ENCODE results near the gene CCNT2. TPM values are rescaled to one million over a fixed set of nuclear protein-coding genes. Genes with fewer than 3 reads are reported as not detected.
"Not testable (repeated sequence)": the region's sequence is repeated elsewhere in the genome, so short reads cannot be mapped to it uniquely, and the experiment has no call there.

CCNT2 gene
- total and polyA plus RNA-seq, 3 experiments from 2014 or later = 15.5 to 36.8 (median 35.1) TPM

DNA sequence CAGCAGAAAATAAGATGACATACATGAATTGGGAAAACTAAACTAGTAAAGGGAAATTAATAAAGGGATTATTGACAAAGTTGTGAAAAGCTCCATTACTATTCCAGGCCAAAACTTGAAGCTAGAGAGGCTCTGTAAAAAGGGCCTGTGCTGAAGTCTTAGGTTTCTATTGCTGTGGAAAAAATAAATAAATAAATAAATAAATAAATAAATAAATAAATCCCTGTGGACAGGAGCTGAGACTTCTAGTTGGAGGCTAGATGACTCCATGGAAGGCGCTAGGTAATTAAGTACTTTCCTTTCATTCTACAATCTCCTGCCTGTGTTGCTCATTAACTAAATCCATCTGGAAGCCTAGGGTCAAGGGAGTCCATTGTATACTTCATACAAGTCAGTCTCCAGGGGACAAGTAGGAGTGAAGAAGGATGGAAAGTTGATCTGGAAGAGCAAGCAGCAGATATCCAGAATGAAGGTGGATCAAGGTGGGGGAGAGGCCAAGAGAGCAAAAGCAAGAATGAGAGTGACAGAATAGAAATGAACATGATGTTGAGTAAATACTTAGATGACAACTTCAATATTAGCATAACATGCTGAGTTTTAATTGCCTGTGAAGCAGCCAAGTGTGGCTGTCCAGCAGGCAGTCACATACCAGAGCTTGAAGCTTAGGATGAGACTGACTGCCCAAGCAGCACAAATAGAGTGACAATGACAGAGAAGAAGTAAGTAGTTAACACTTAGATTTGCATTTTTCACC, 26.2 kb upstream of the CCNT2 start:
- H3K4me1 Mint-ChIP-seq = peaks cover 0 to 4% (median 0%) of the 10 kb centered on the region in 3 donors
- POLR2A ChIA-PET = interaction anchor here (0.5 kb wide), 1 partner anchor 22 kb away, joined by 3 read pairs; no protein-coding TSS in a partner anchor

DNA sequence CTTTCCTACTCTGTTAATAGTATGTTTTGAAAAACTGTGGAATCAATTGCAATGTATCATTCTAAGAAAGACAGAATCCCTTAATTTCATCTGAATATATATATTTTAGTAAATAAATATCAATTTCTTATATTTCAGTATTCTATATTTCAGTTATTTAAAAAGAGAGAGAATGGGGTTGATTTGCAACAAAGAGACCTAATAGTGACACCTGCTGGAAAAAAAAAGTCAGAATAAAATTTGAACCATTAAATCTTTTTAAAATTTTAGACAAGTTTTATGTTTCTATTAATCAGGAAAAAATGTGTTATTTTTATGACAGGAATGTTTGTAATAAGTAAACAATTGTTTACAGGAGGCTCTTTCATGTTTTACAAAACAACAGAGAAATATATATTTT, 20.7 kb upstream of the CCNT2 start:
- no peaks in the 10 kb centered on the region for H3K27me3 ChIP-seq (ENCODE audit: insufficient read depth, low read length, poor library complexity, severe bottlenecking)
- peak in 1 of 5 donors; percentile 9 for DNase-seq
- no peaks in the 10 kb centered on the region for H3K36me3 ChIP-seq (ENCODE audit: insufficient read depth, low read length)
- no peaks in the 10 kb centered on the region for H3K4me1 ChIP-seq (ENCODE audit: insufficient read depth, low read length)
- POLR2A ChIA-PET = interaction anchor here (0.6 kb wide), 1 partner anchor 114 kb away, joined by 7 read pairs; no protein-coding TSS in a partner anchor
- Mint-ChIP-seq H3K4me3 (no peak overlapping the region), H3K9me3 (no peaks in the 10 kb centered on the region), H3K4me1 (peaks cover 0 to 4% (median 0%) of the 10 kb centered on the region in 3 donors), H3K27me3 (peaks cover 0 to 3% of the 10 kb centered on the region in 2 donors), H3K36me3 (no peaks in the 10 kb centered on the region), H3K27ac (no peak overlapping the region)
- no peak overlapping the region for H3K4me3 ChIP-seq (ENCODE audit: low read length)
- no peak overlapping the region for H3K27ac ChIP-seq (ENCODE audit: low read depth, low read length)
- CTCF ChIA-PET = interaction anchor here (1.0 to 1.4 kb wide), 3 partner anchors 445 to 780 kb away, joined by 3 to 5 read pairs (median 3); no protein-coding TSS in a partner anchor
- H3K9me3 ChIP-seq (ENCODE audit: low read length) = no peaks in the 10 kb centered on the region

More for the DNA sequence above, 26.2 kb upstream of the CCNT2 start:
- no peaks in the 10 kb centered on the region for H3K9me3 Mint-ChIP-seq
- peaks cover 3 to 4% of the 10 kb centered on the region in 2 donors for H3K27me3 Mint-ChIP-seq
- H3K27ac Mint-ChIP-seq = no peak overlapping the region
- Histone ChIP-seq H3K27me3 (ENCODE audit: insufficient read depth, low read length, poor library complexity, severe bottlenecking) (no peaks in the 10 kb centered on the region), H3K27ac (ENCODE audit: low read depth, low read length) (no peak overlapping the region), H3K36me3 (ENCODE audit: insufficient read depth, low read length) (no peaks in the 10 kb centered on the region), H3K4me1 (ENCODE audit: insufficient read depth, low read length) (no peaks in the 10 kb centered on the region), H3K9me3 (ENCODE audit: low read length) (no peaks in the 10 kb centered on the region), H3K4me3 (ENCODE audit: low read length) (no peak overlapping the region)
- no peak for DNase-seq
- peaks cover 0 to 2% (median 0%) of the 10 kb centered on the region in 3 donors for H3K36me3 Mint-ChIP-seq
- no peak overlapping the region for H3K4me3 Mint-ChIP-seq
- CTCF ChIA-PET = no interaction called here

DNA sequence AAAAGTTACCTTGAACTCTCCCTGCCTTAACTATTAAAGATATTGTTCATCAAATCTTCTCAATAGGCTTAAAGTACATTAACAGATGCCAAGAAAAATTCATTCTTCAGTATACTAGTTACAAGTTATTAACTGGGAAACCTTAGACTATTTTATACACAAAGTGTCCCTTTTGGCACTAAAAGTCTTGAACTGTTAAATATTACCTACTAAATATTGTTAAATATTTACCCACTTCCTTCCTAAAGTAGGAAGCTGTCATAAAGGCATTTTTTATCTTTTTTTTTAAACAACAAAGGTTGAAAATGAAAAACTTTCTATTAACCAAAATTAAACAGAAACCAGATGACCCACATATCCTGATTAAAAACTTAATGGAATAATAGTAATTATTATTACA, 19.4 kb upstream of the CCNT2 start:
- H3K36me3 ChIP-seq (ENCODE audit: insufficient read depth, low read length) = no peaks in the 10 kb centered on the region
- CTCF ChIA-PET = no interaction called here
- Mint-ChIP-seq H3K27ac (no peak overlapping the region), H3K9me3 (no peaks in the 10 kb centered on the region), H3K36me3 (peaks cover 0 to 1% (median 0%) of the 10 kb centered on the region in 3 donors), H3K4me1 (peaks cover 0 to 4% (median 0%) of the 10 kb centered on the region in 3 donors), H3K27me3 (peaks cover 0 to 5% of the 10 kb centered on the region in 2 donors), H3K4me3 (no peak overlapping the region)
- H3K9me3 ChIP-seq (ENCODE audit: low read length) = no peaks in the 10 kb centered on the region
- H3K4me1 ChIP-seq (ENCODE audit: insufficient read depth, low read length) = no peaks in the 10 kb centered on the region
- no peaks in the 10 kb centered on the region for H3K27me3 ChIP-seq (ENCODE audit: insufficient read depth, low read length, poor library complexity, severe bottlenecking)
- H3K4me3 ChIP-seq (ENCODE audit: low read length) = no peak overlapping the region
- DNase-seq = no peak
- POLR2A ChIA-PET = no interaction called here
- no peak overlapping the region for H3K27ac ChIP-seq (ENCODE audit: low read depth, low read length)

DNA sequence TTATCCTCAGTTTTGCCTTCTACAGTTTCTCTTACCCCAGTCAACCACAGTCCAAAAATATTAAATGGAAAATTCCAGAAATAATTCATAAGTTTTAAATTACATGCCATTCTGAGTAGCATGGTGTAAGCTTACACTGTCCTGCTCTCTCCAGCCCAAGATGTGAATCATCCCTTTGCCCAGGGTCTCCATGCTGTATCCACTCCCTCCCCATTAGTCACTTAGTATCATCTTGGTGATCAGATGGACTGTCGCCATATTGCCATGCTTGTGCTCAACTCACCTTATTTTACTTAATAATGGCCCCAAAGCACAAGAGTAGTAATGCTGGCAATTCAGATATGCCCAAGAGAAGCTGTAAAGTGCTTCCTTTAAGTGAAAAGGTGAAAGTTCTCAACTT, 18.5 kb upstream of the CCNT2 start:
- no peaks in the 10 kb centered on the region for H3K9me3 Mint-ChIP-seq
- Histone ChIP-seq H3K4me1 (ENCODE audit: insufficient read depth, low read length) (no peaks in the 10 kb centered on the region), H3K27ac (ENCODE audit: low read depth, low read length) (no peak overlapping the region), H3K9me3 (ENCODE audit: low read length) (no peaks in the 10 kb centered on the region), H3K4me3 (ENCODE audit: low read length) (no peak overlapping the region), H3K36me3 (ENCODE audit: insufficient read depth, low read length) (no peaks in the 10 kb centered on the region), H3K27me3 (ENCODE audit: insufficient read depth, low read length, poor library complexity, severe bottlenecking) (no peaks in the 10 kb centered on the region)
- H3K36me3 Mint-ChIP-seq = peaks cover 0 to 1% (median 0%) of the 10 kb centered on the region in 3 donors
- H3K4me3 Mint-ChIP-seq = no peak overlapping the region
- DNase-seq = no peak
- H3K27ac Mint-ChIP-seq = no peak overlapping the region
- peaks cover 0 to 4% (median 0%) of the 10 kb centered on the region in 3 donors for H3K4me1 Mint-ChIP-seq
- ChIA-PET CTCF (interaction anchor here (0.8 kb wide), 1 partner anchor 440 kb away, joined by 3 read pairs; no protein-coding TSS in a partner anchor), POLR2A (no interaction called here)
- H3K27me3 Mint-ChIP-seq = peaks cover 0 to 11% of the 10 kb centered on the region in 2 donors

DNA sequence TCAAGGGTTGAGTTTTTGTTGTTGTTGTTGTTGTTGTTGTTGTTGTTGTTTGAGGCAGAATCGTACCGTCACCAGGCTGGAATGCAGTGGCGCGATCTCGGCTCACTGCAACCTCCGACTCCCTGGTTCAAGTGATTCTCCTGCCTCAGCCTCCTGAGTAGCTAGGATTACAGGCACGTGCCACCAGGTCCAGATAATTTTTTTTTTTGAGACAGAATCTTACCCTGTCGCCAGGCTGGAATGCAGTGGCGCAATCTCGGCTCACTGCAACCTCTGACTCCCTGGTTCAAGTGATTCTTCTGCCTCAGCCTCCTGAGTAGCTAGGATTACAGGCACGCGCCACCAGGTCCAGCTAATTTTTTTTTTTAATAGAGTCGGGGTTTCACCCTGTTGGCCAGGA, 14.9 kb upstream of the CCNT2 start:
- CTCF ChIA-PET = interaction anchor here (0.6 kb wide), 1 partner anchor 200 kb away, joined by 4 read pairs; no protein-coding TSS in a partner anchor
- H3K4me1 ChIP-seq (ENCODE audit: insufficient read depth, low read length); H3K36me3 ChIP-seq (ENCODE audit: insufficient read depth, low read length); H3K4me3 Mint-ChIP-seq; DNase-seq; H3K9me3 Mint-ChIP-seq; H3K27ac ChIP-seq (ENCODE audit: low read depth, low read length); H3K4me1 Mint-ChIP-seq; POLR2A ChIA-PET; H3K4me3 ChIP-seq (ENCODE audit: low read length); H3K27me3 ChIP-seq (ENCODE audit: insufficient read depth, low read length, poor library complexity, severe bottlenecking); H3K36me3 Mint-ChIP-seq; H3K9me3 ChIP-seq (ENCODE audit: low read length); H3K27ac Mint-ChIP-seq: not testable (repeated sequence)
- H3K27me3 Mint-ChIP-seq = peaks cover 0 to 16% of the 10 kb centered on the region in 2 donors

DNA sequence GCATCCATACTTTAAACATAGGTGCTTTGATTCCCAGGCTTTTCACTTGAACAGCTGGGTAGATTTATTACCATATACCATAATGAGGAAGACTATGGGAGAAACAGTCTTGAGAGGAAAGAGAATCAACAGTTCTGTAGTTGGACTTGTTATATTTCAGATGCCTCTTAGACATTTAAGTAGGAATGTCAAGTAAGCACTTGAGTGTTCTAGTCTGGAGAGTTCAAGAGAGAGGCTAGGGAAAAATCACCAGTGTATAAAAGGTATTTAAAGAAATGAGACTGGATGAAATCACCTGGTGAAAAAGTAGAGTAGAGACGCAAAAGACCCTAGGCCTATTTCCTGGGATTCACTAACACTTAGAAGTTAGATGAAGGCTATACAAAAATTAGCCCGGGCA, 13.5 kb upstream of the CCNT2 start:
- Mint-ChIP-seq H3K4me1 (no peaks in the 10 kb centered on the region), H3K27me3 (peaks cover 0 to 16% of the 10 kb centered on the region in 2 donors), H3K4me3 (no peak overlapping the region), H3K27ac (no peak overlapping the region), H3K36me3 (peaks cover 0 to 6% (median 6%) of the 10 kb centered on the region in 3 donors), H3K9me3 (peaks cover 0 to 7% (median 4%) of the 10 kb centered on the region in 5 donors)
- ChIA-PET CTCF (no interaction called here), POLR2A (interaction anchor here (0.6 kb wide), 1 partner anchor 733 kb away, joined by 3 read pairs; no protein-coding TSS in a partner anchor)
- Histone ChIP-seq H3K9me3 (ENCODE audit: low read length) (no peaks in the 10 kb centered on the region), H3K27ac (ENCODE audit: low read depth, low read length) (no peak overlapping the region), H3K4me1 (ENCODE audit: insufficient read depth, low read length) (no peaks in the 10 kb centered on the region), H3K36me3 (ENCODE audit: insufficient read depth, low read length) (no peaks in the 10 kb centered on the region), H3K27me3 (ENCODE audit: insufficient read depth, low read length, poor library complexity, severe bottlenecking) (no peaks in the 10 kb centered on the region), H3K4me3 (ENCODE audit: low read length) (no peak overlapping the region)
- no peak for DNase-seq

DNA sequence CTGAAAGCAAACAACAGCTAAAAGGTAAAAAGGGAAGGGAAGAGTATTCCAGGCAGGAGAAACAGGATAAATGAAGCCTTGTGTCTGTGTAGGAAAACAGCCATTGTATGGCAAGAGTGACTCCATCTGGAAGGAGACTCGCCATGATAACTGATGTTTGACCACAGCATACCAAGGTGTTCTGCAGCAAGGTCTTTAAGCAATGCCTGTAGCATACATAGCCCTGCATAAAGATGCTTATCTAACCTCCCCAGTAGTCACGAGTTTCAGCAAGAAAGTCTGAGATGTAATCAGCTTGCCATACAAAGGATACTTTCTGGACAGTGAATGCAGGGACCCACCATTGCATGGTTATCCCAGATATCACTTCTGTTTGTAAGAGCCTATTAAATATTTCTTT, 11.9 kb upstream of the CCNT2 start:
- Histone ChIP-seq H3K4me1 (ENCODE audit: insufficient read depth, low read length) (no peaks in the 10 kb centered on the region), H3K27ac (ENCODE audit: low read depth, low read length) (no peak overlapping the region), H3K4me3 (ENCODE audit: low read length) (no peak overlapping the region), H3K27me3 (ENCODE audit: insufficient read depth, low read length, poor library complexity, severe bottlenecking) (no peaks in the 10 kb centered on the region), H3K36me3 (ENCODE audit: insufficient read depth, low read length) (no peaks in the 10 kb centered on the region), H3K9me3 (ENCODE audit: low read length) (no peaks in the 10 kb centered on the region)
- ChIA-PET CTCF (interaction anchor here (1.3 kb wide), 1 partner anchor 455 kb away, joined by 5 read pairs; no protein-coding TSS in a partner anchor), POLR2A (no interaction called here)
- H3K4me1 Mint-ChIP-seq = no peaks in the 10 kb centered on the region
- no peak overlapping the region for H3K4me3 Mint-ChIP-seq
- no peak overlapping the region for H3K27ac Mint-ChIP-seq
- peaks cover 0 to 16% of the 10 kb centered on the region in 2 donors for H3K27me3 Mint-ChIP-seq
- peaks cover 0 to 7% (median 4%) of the 10 kb centered on the region in 5 donors for H3K9me3 Mint-ChIP-seq
- peaks cover 0 to 6% (median 6%) of the 10 kb centered on the region in 3 donors for H3K36me3 Mint-ChIP-seq
- no peak for DNase-seq

DNA sequence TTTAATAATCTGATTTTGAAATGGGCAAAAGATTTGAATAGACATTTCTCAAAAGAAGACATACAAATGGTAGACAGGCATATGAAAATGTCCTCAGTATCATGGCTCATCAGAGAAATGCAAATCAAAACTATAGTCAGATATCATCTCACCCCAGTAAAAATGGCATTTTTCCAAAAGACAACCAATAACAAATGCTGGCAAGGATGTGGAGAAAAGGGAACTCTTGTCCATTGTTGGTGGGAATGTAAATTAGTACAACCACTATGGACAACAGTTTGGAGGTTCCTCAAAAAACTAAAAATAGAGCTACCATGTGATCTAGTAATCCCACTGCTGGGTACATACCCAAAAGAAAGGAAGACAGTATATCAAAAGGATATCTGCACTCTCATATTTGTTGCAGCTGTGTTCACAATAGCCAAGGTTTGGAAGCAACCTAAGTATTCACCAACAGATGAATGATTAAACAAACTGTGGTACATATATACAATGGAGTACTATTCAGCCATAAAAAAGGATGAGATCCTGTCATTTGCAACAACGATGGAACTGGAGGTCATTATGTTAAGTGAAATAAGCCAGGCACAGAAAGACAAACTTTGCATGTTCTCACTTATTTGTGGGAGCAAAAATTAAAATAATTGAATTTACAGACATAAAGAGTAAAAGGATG, 11.0 kb upstream of the CCNT2 start:
- H3K27me3 ChIP-seq (ENCODE audit: insufficient read depth, low read length, poor library complexity, severe bottlenecking); H3K4me1 Mint-ChIP-seq; DNase-seq; H3K9me3 Mint-ChIP-seq; H3K4me1 ChIP-seq (ENCODE audit: insufficient read depth, low read length); H3K27ac ChIP-seq (ENCODE audit: low read depth, low read length); H3K36me3 Mint-ChIP-seq; POLR2A ChIA-PET; H3K4me3 ChIP-seq (ENCODE audit: low read length); H3K4me3 Mint-ChIP-seq; H3K27ac Mint-ChIP-seq; H3K9me3 ChIP-seq (ENCODE audit: low read length); H3K36me3 ChIP-seq (ENCODE audit: insufficient read depth, low read length): not testable (repeated sequence)
- H3K27me3 Mint-ChIP-seq = peaks cover 0 to 16% of the 10 kb centered on the region in 2 donors
- CTCF ChIA-PET = interaction anchor here (1.3 kb wide), 1 partner anchor 456 kb away, joined by 5 read pairs; no protein-coding TSS in a partner anchor

All from CD8-positive, alpha-beta memory T cell (primary cell).